Activated CD4-positive, alpha-beta T cell treated with anti-CD3 and anti-CD28 coated beads, Interleukin-2, Interleukin-4, amounts not matched to agents 100 ng/mL and 50 ng/mL, durations not matched to agents 16 hours and 8 hours (primary cell): Measurements from ENCODE around the gene CASP7.
A peak's percentile ranks its signal among the peaks of the same experiment; 100 is the strongest.

ENCODE experiments used
- DNase-seq: peaks from one replicate; pipeline ENCODE4 v3.0.0-alpha.2; 2020; ENCODE audit warnings: low spot score

The CASP7 gene

DNA sequence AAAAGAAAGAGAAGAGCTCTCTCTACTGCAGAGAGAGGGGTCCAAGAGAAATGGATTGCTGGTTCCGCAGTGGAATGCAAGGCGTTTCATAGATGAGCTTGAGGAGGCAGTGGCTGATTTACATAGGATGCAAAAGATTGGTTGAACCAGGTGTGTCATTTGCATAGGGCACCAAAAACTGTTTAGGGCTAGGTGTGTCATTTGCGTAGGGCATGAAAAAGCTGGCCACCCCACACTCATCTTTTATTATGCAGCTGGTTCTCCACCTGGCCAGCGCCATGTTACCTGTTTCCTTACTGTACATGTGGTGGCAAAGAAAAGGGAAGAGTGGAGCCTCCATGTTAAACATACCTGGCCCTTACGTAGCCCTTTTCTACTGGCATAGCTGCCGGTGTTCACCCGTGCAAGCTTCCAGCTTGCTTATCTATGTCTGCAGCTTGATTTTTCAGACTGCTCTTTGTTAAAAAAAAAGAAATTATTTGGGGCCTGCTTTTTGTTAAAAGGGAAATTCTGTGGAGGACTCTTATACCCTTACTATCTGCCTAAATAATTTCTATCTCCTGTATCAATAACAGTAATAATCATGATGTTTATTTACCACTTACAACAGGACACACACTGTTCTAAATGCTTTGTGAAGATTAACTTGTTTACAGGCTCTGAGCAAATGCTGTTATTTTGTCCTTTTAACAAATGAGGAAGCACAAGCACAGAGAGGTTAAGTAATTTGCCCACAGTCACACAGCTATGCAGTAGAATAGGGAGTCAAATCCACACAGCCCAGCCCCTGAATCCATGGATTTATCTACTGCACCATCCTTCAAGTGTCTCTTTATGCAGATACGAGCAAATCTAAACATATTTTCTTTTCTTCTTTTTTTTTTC is 33.3 kb downstream of the CASP7 start:
- DNase-seq, result no peak

DNA sequence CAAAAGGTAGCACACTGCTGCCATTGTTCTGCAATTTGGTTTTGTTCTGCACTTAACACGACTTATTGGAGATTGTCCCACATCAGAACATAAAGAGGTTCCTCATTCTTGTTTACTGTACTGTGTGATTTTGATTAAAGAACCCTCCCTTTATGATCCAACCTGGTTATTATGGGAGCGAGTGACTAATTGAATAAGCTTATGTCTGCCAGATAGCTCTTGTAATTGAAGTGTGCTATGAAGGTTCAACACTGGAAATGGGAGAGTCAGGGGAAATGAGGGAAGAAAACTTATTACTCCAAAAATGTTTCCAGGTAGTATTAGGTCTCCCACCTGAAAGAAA is 33.9 kb downstream of the CASP7 start:
- DNase-seq, result no peak

DNA sequence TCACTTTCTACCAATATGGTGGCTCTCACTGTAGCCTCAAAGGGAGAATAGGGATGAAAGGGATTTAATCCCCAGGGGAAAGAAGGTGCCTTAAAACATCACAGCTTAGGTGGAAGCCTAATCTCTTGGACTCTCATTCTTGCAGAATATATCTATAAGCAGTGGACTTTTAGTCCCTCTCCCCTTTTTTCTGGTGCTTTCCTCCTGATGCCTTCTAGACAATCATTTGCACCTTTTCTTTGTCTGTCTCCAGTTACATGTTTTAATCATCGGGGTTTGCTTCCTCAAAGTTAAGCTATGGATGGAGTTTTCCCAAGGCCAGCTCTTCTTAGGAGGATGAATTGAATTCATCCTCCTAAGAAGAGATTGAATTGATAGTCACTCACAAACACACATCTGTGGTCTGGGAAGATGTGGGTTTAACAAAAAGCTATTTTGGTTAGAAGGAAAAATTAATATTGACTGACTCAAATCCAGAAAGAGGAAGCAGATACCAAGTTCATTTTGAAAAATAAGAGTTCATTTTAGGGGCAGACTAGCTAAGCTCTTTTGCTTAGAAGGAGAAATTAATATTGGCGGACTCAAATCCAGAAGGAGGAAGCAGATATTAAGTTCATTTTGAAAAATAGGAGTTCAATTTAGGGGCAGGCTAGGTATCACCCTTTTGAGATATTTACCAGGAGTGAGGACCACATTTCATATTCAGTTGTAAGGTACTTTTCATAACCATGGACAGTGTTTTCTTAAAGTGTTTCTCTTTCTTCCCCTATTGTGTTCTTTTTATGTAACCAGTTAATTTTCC is 36.6 kb downstream of the CASP7 start:
- DNase-seq, result no peak

DNA sequence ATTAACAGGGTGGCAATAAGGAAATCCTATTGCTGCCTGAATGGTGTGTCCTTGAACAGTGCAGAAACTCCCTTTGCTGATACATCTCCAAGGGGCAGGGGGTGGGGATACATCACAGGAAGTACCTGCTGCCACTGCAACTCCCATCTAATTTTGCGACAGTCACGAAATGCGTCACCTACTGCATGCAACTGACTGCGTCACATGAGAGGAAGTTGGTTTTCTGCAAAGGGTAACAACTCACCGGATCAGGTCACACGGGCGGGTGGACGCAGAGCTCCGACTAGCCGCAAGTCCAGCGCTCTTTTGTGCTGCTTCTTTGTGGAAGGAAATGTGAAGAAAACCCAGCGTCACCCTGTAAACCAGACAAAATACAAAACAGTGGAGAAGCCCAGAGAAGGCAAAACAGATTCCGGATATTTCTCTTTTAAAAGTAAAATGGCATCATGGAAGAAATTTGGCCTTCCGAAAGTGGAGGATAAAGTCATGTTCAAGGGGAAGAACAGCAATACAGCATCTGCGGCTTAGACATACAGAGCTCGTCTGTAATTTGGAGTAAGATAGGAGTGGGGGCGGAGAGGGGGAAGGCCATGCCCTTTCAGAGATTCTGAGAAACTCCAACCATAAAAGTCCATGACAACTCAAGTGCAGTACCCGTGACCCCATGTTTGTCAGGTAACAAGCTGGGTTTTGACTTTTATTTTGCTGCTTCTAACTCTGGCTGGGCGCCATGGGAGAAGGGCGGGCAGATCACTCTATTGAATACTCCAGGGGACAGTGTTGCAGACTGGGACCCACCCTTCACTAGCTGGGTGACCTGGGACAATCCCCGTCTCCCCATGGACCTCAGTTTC is 39.5 kb downstream of the CASP7 start:
- no peak for DNase-seq

DNA sequence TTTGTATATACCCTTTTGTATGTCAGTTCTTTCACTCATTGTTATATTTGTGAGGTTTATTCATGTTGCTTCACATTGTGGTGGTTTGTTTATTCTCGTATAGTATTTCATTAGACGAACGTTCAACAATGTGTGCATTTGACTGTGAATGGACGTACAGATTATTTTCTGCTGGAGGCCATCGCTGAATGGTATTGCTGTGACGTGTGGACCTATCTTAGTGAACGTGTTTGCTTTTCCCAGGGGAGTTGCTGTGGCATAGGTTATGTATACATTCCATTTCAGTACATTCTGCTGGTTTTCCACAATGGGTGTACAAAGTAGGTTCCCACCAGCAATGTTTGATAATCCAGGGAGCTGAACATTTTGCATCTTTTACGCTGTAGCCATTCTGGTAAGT is 40.7 kb downstream of the CASP7 start:
- no peak for DNase-seq

DNA sequence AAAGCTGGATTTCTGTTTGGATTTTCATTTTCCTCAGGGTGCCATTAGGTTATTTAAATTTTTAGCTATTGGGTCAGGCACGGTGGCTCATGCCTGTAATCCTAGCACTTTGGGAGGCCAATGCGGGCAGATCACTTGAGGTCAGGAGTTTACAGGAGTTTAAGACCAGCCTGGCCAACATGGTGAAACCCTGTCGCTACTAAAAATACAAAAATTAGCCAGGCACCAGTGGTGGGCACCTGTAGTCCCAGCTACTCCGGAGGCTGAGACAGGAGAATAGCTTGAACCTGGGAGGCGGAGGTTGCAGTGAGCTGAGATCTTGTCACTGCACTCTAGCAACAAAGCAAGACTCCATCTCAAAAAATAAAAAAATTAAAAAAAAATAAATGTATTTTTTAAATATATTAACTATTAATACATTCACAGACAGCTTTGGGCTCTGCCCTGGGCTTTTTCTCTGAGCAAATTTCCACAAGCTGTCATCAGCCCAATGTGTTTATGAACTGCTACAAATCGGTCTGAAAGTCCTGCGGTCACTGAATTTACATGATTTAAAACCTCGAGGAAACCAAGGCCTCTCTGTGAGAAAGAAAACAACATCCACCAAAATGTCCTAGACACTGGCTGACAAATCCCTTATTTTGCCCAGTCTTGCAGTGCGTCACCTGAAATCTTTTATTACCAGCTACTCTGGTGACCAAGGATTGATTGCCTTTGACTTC is 52.6 kb downstream of the CASP7 start:
- DNase-seq, result no peak

DNA sequence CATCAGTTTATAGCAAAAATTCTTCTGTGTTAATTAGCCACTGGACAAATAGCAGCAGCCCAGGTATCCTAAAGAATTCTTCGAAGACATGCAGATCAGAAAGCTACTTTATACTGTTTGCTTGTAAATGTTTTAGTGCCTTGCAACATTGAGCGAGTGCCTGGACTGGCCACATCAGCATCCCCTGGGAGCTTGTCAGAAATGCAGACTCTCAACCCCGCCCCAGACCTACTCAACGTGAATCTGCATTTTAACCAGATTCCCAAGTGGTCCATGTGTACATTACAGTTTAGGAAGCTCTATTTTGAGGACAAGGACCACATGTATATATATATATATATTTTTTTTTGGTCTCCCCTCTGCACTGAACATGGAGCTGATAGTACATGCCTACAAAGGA is 53.3 kb downstream of the CASP7 start:
- DNase-seq, result no peak

DNA sequence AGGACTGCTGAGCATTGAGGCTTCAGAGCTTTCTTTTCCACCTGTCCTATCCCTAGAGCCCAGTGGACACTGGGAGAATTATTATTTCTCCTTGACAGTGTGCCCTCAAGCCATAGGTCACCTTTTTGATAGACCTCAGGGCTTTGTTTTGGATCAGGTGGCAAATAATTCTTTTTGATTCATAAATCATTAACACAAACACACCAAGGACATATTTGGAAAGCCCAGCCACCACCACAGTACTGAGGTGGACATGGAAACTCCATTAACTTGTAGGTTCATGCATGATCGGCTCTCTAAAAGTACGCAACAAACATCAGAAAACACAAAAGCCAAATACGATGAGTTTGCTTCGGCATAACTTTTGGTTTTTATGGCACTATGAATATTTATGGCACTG is 53.9 kb downstream of the CASP7 start:
- DNase-seq, result no peak

DNA sequence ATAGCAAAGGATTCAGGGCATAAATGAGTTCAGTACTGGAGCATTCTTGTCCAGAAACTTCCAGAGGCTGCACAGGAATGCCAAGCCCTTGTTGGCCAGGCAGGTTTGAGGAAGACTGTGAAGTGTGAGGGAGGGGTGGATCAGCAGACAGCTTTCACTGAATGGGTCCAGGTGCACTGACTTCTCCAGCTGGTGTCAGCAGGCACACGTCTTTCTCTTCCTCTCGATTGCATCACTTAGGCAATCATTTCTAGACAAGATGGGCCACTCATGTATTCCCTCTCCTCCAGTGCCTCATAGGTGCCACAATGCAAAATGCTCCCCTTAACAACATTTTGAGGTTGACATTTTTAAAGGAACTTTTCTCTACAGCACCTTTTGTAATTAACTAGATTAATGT is 56.2 kb downstream of the CASP7 start:
- peak; percentile 2 for DNase-seq

DNA sequence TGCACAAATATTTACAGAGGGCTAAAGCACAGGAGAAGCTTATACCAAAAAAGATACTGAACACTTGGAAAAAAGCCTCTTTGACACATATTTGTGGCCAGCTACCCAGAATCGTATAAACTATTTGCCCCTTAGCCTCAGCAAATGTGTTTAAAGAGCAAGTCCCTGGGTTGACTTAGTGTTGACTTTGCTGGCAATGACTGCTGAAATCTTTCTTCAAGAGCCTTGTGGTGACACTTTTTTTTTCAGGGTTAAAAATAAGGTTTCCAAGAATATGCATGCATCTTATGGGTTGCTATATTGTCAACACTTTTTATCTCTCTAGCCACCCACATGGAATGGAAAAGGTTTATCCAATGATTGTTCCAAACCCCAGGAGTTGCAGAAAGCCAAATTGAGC is 56.9 kb downstream of the CASP7 start:
- DNase-seq, result no peak

DNA sequence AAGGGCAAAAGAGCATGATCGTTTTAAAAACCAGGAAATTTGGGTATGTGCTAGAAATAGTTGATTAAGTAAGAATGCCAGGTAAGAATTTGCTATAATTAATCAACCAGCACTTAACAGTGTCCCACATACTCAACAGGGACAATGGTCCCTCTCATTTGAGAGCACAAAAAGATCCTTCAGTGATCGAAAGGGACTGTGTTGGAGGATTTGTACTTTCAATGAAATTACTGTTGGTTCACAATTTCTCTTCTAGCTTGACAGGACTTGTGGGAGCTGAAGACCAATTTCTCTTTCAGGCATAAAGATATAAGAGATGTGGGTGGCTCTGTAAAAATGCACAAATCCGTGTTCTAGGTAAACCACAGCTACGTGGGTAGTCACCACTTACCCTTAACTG is 59.3 kb downstream of the CASP7 start:
- DNase-seq, result no peak

DNA sequence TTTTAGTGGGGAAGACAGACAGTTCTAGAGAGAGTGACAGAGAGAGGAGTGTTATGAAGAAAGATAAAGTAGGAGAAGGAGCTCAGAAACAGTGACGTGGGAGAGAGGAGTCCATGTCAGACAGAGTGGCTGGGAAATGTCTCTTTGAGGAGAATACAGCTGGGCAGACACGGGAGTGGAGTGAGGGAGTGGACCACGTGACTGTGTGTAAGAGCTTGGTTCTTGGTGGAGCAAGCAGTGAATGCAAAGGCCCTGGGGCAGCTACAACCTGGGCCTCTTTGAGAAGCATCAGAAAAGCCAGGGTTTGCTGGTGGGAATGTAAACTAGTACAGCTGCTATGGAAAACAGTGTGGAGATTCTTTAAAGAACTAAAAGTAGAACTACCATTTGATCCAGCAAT is 59.9 kb downstream of the CASP7 start:
- DNase-seq, result no peak

DNA sequence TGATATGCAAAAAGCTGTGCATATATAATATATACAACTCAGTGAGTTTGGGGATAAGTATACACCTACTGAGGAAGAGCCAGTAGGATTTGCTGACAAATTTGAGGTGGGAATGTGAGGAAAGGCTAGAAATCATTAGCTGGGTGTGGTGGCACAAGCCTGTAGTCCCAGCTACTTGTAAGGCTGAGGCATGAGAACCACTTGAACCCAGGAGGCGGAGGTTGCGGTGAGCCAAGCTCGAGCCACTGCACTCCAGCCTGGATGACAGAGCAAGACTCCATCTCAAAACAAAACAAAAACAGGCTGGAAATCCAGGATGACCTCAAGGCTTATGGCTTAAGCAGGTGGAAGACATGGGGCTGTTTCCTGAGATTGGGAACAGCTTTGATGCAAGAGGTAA is 61.1 kb downstream of the CASP7 start:
- DNase-seq, result no peak

DNA sequence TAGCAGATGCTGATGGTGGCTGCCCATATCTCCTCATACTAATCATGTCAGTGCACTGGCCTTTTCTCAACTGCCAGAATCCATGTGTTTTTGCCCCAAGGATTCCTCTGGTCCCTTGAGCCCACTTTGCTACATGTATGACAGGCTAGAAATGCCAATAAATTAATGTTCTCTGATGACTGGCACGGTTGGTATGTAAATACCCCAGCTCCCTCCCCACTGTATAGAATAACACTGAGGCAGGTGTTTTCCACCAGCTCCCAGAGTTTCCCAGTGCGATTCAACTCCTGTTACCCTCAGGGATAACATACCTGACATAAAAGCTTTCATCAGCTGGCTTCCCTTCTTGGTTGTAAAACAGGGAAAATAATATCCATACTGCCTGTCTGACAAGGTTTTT is 62.8 kb downstream of the CASP7 start:
- DNase-seq, result no peak

DNA sequence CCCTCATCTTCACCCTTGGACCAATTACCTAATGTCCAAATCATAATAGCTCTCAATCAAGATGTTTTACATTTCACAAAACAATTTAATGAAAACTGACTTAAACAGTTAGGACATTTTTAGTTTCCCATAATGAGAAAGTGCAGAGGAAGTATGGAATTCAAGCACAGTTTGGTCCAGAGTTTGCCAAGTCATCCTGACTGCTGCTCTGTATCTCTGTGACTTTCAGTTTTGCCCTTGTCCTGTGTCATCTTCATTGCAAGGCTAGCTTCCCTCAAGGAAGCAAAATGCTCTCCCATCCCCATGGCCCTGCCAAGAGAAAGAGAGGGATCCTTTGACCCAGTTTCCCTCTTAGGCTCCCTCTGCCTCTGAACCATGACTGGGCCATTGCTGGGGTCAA is 63.9 kb downstream of the CASP7 start:
- DNase-seq, result no peak

DNA sequence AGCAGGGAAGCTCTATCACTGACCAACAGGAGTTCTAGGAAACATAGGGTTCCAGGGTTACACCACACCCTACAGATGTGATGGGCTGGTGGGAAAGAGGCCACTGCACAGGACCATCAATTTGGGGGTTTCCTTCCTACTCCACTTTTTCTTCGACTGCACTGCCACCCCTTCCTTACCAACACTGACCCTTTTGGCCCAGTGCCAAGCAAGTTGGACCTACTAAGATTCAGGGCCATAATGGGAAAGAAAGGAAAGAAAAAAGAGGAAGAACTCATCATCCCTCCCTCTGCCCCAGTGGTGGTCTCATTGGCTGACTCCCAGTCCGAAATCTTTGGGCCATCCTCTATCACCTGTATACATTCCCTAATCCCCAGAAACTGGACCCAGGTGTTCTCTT is 65.7 kb downstream of the CASP7 start:
- no peak for DNase-seq

DNA sequence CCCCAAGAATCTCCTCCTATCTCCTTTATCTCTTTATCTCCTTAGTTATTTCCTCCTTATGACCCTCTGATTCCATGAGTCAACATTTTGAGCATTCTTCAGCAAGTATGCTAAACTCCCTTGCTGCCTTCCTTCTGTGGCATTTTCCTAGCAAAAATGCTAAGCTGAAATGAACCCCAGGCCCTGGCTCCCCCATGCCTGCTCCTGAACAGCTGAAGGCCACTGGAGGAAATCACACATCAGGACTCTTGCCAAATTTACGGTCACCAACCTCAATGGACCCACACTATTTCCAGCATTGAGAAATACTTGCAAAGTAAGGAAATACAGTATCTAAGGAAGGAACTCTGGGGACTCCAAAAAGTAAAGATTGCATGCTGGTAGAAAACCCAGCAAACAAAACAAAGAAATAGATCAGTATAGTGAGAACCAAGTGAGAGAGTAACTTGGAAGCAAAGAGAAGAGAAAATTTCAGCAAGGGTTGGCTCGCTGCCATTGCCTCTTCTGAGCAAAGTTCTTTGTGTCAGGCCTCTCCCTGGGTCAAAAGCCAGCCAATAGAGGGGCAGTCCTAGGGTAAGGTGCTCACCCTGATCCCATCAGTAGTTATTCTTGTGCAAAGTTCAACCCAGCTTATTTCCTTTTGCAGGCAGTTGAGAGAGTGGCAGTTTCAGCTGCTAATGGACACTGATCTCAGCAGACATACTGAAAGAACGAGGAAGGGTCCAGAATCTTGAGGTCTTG is 66.7 kb downstream of the CASP7 start:
- no peak for DNase-seq

DNA sequence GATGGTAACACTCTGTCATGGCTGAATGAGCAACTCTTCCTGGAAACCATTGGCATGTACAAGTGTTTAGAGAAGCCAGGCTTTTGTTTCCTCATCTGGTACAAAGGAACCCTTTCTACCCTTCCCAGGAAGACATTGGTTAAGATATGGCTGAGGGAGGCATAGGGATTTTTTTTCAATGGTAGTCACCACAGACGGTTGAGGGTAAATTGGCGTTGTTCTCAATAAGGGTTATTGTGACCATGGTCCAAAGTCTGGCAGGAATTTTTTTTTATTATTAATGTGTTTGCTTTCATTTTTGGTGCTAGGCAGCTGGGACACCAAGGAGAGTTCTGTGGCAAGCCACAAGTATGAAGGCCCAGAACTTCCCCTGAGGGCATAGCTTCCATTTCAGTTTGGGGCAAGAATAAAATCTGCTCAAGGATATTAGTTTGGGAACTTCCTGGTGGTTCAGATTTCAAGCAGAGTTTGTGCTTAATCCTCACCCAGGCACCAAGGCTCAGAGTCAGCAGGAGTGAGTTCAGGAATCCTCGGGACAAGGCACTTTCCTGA is 71.5 kb downstream of the CASP7 start, which contains the start of gene PLEKHS1:
PLEKHS1 (plus strand) TSS at position 502 of the 552 bp plus-strand sequence. CDS start 3,596 bp downstream, outside the sequence.
- no peak for DNase-seq

DNA sequence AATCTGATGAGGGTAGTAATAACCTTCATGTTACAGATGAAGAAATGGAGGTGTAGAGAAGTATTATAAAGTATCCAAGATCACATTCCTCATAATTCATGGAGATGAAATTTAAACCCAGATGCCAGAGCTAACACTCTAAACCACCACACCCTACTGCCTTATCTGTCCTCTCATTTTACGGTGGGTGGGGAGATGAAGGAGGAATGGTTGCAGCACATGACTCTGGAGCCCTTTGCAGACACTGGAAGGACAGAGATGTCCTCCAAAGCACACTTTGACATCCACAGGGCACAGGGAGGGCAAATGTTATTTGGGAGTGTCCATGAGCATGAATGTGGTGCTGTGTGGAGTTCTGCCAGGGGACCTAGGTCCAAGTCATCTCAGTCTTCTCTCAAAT is 72.8 kb downstream of the CASP7 start:
- DNase-seq, result no peak

DNA sequence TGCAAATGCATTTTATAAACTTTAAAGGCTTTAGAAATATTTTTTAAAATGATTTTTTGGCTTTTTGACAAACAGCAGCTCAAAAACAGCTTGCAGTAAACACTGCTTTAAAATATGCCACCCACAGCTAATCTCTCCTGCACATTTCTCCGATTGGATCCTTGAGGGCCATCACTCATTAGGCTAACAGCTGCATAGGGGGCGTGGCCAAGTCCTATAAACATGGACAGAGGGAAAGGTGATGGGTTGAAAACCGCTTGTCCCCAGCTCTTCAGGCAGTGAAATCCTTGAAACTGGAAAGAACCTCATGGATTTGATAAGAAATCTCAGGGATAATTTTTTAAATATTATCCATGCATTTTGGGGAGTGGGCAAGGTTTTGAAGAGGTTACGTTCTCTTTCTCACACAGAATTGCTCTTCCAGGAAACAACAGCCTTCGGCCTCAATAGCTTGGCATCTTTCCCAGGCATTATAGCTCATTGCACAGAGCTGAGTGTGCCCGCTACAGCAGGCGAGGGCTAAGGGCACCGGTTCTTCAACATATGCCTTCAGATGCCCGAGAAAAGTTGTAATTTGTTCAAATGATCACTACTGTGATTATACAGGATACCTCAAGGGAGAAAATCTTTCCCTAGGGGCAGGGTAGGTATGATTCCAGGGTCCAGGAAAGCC is 73.4 kb downstream of the CASP7 start:
- DNase-seq, result no peak
